T follicular helper cell (primary cell): ENCODE measurements around the gene ITPRIPL1.
A peak's percentile ranks its signal among the peaks of the same experiment; 100 is the strongest.
"Not testable (repeated sequence)": the region's sequence is repeated elsewhere in the genome, so short reads cannot be mapped to it uniquely, and the experiment has no call there.

Experiments
- DNase-seq: peaks from one replicate; pipeline ENCODE4 v3.0.0-alpha.2; 2020; ENCODE audit warnings: low read depth
- total RNA-seq, 2 experiments: gene quantifications; one replicate each; lab custom pipeline; 2026; lab: John Stamatoyannopoulos, UW

ITPRIPL1 gene
- 27.3 to 29.0 reads per million in 2 experiments for total RNA-seq

GRCh38 chr2:96325041-96325883, at the start of gene ITPRIPL1:
ITPRIPL1 (plus strand) TSS chr2:96325317; CDS start chr2:96325840, 523 bp downstream.
- DNase-seq, result no peak

GRCh38 chr2:96276787-96277499, 48.2 kb upstream of the ITPRIPL1 start:
- DNase-seq, result no peak

- DNase-seq, result no peak
Measured at GRCh38 chr2:96287273-96287856, 37.8 kb upstream of the ITPRIPL1 start.

- no peak for DNase-seq
Measured at GRCh38 chr2:96291751-96292150, 33.4 kb upstream of the ITPRIPL1 start.

- DNase-seq, result not testable (repeated sequence)
Measured at GRCh38 chr2:96294271-96294670, 30.8 kb upstream of the ITPRIPL1 start.

GRCh38 chr2:96296925-96297324, 28.2 kb upstream of the ITPRIPL1 start:
- no peak for DNase-seq

GRCh38 chr2:96301865-96302264, 23.3 kb upstream of the ITPRIPL1 start:
- no peak for DNase-seq

GRCh38 chr2:96304606-96305005, 20.5 kb upstream of the ITPRIPL1 start:
- no peak for DNase-seq

- DNase-seq, result peak; percentile 86
Measured at GRCh38 chr2:96305091-96305978, 19.8 kb upstream of the ITPRIPL1 start, which contains the start of gene SNRNP200. SNRNP200 (minus strand) TSS chr2:96305546; CDS start chr2:96305437, 109 bp downstream.

- DNase-seq, result no peak
Measured at GRCh38 chr2:96305979-96306308, 19.2 kb upstream of the ITPRIPL1 start.

- DNase-seq, result no peak
Measured at GRCh38 chr2:96306370-96306769, 18.7 kb upstream of the ITPRIPL1 start.

GRCh38 chr2:96308248-96308647, 16.9 kb upstream of the ITPRIPL1 start:
- no peak for DNase-seq

GRCh38 chr2:96315005-96315399, 10.1 kb upstream of the ITPRIPL1 start:
- no peak for DNase-seq

- no peak for DNase-seq
Measured at GRCh38 chr2:96315400-96316071, 9.6 kb upstream of the ITPRIPL1 start.

- DNase-seq, result no peak
Measured at GRCh38 chr2:96316999-96317398, 8.1 kb upstream of the ITPRIPL1 start.

- DNase-seq, result no peak
Measured at GRCh38 chr2:96317584-96317997, 7.5 kb upstream of the ITPRIPL1 start.

- DNase-seq, result no peak
Measured at GRCh38 chr2:96318723-96319122, 6.4 kb upstream of the ITPRIPL1 start.

- DNase-seq, result no peak
Measured at GRCh38 chr2:96319396-96319795, 5.7 kb upstream of the ITPRIPL1 start.

- DNase-seq, result no peak
Measured at GRCh38 chr2:96320326-96320725, 4.8 kb upstream of the ITPRIPL1 start.

GRCh38 chr2:96320728-96321622, 4.1 kb upstream of the ITPRIPL1 start:
- DNase-seq, result no peak
